Mucosa of descending colon (tissue), 3 donors: ENCODE measurements around the gene TMED8. TPM values are rescaled to one million over a fixed set of nuclear protein-coding genes. Genes with fewer than 3 reads are reported as not detected.
"Not testable (repeated sequence)": the region's sequence is repeated elsewhere in the genome, so short reads cannot be mapped to it uniquely, and the experiment has no call there.

Experiments used
- ATAC-seq: fragments of 200-7000 bp; cut with Tn5 transposase; one replicate; pipeline ENCODE4 v1.9.1; 2020; ENCODE audit warnings: mild to moderate bottlenecking, moderate library complexity
- DNase-seq, 3 donors: peaks; one replicate each; pipeline ENCODE4 v3.0.0-alpha.2; 2020
- H3K36me3 ChIP-seq: fragments of 200-600 bp; one replicate; pipeline ENCODE4 v1.8.0; 2021; ENCODE audit warnings: low read depth, mild to moderate bottlenecking
- H3K4me1 ChIP-seq: fragments of 200-600 bp; one replicate; pipeline ENCODE4 v1.8.0; 2021; ENCODE audit warnings: low read depth, mild to moderate bottlenecking
- H3K4me3 ChIP-seq: fragments of 200-600 bp; one replicate; pipeline ENCODE4 v1.8.0; 2021; ENCODE audit warnings: mild to moderate bottlenecking
- H3K9me3 ChIP-seq: fragments of 200-600 bp; one replicate; pipeline ENCODE4 v1.8.0; 2021; ENCODE audit warnings: mild to moderate bottlenecking
- intact Hi-C, 2 donors: fragments of 100-400 bp; cut with DNase I in 1 of 2; cut with micrococcal nuclease in 1 of 2; formaldehyde crosslinking; loops; one replicate each; pipeline versions ENCODE4 v1.11.0 to v1.11.1; 2022; cut with DNase I, micrococcal nuclease
- total RNA-seq, 3 donors: library from RNA; stranded (reverse); fragmentation: NEBNext Ultra II Directional in 2 of 3; extraction: Animal tissue kit (Norgen Biotek cat#: 25700) in 2 of 3; gene quantifications; one replicate each; pipeline versions ENCODE4 v1.2.1 to v1.2.4, GENCODE V29; 2021 to 2023
- TF ChIP-seq, protein P1 (sequence below): fragments of 200-600 bp; IDR thresholded peaks from one replicate; pipeline ENCODE4 v1.8.0; 2022; ENCODE audit warnings: antibody characterized with exemption, mild to moderate bottlenecking
- donor health status: DM: no; HTN: no; CAD: no; lungs with moderate emphysema.
- donor health status: DM: no; HTN: no; CAD: no.
- donor health status: DM: no; HTN: yes; CAD: no.

The TMED8 gene
- total RNA-seq, 3 donors from 2014 or later: 6.5 to 15.6 (median 7.7) TPM

DNA sequence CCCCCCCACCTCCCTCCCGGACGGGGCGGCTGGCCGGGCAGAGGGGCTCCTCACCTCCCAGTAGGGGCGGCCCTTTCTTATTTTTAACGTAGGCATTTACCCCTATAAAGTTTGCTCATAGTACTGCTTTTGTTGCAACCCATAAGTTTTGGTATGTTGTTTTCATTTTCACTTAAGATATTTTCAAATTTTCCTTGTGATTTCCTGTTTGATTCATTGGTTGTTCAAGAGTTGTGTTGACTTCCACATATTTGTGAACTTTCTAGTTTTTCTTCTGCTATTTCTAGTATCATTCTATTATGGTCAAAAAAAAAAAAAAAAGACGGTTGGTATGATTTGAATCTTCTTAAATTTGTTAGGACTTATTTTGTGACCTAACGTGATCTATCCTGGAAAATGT, 39.9 kb upstream of the TMED8 start:
- Histone ChIP-seq H3K4me1 (no peaks in the 10 kb centered on the region), H3K36me3 (no peaks in the 10 kb centered on the region), H3K9me3 (peaks cover 15% of the 10 kb centered on the region), H3K4me3 (no peak overlapping the region)
- intact Hi-C loops: no loop called here
- no peak for ATAC-seq
- TF ChIP-seq, protein P1, sequence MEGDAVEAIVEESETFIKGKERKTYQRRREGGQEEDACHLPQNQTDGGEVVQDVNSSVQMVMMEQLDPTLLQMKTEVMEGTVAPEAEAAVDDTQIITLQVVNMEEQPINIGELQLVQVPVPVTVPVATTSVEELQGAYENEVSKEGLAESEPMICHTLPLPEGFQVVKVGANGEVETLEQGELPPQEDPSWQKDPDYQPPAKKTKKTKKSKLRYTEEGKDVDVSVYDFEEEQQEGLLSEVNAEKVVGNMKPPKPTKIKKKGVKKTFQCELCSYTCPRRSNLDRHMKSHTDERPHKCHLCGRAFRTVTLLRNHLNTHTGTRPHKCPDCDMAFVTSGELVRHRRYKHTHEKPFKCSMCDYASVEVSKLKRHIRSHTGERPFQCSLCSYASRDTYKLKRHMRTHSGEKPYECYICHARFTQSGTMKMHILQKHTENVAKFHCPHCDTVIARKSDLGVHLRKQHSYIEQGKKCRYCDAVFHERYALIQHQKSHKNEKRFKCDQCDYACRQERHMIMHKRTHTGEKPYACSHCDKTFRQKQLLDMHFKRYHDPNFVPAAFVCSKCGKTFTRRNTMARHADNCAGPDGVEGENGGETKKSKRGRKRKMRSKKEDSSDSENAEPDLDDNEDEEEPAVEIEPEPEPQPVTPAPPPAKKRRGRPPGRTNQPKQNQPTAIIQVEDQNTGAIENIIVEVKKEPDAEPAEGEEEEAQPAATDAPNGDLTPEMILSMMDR: no peak
- DNase-seq: no peak

DNA sequence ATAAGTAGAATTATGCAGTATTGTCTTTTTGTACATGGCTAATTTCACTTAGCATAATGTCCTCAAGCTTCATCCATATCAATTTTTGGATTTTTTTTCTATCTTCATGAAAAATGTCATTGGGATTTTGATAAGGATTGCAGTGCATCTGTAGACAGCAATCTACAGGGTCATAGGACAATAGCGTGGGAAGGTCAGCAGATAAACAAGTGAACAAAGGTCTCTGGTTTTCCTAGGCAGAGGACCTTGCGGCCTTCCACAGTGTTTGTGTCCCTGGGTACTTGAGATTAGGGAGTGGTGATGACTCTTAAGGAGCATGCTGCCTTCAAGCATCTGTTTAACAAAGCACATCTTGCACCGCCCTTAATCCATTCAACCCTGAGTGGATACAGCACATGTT, 39.2 kb upstream of the TMED8 start:
- peaks cover 15% of the 10 kb centered on the region for H3K9me3 ChIP-seq
- H3K36me3 ChIP-seq, H3K4me1 ChIP-seq, DNase-seq, intact Hi-C loops, H3K4me3 ChIP-seq, ATAC-seq: not testable (repeated sequence)

DNA sequence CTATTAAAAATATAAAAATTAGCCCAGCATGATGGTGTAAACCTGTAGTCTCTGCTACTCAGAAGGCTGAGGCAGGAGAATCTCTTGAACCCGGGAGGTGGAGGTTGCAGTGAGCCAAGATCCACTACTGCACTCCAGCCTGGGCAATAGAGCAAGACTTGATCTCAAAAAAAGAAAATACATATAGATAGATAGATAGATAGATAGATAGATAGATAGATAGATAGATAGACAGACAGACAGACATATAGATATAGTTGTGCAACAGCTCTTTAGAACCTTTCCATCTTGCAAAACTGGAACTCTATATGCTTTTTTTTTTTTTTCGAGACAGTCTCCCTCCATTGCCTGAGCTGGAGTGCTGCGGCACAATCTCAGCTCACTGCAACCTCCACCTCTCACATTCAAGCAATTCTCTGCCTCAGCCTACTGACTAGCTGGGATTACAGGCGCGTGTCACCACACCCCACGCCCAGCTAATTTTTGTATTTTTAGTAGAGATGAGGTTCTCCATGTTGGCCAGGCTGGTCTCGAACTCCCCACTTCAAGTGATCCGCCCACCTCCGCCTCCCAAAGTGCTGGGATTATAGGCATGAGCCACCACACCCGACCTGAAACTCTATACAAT, 38.6 kb upstream of the TMED8 start:
- peaks cover 15% of the 10 kb centered on the region for H3K9me3 ChIP-seq
- DNase-seq, H3K4me3 ChIP-seq, H3K4me1 ChIP-seq, H3K36me3 ChIP-seq, ATAC-seq, intact Hi-C loops: not testable (repeated sequence)

DNA sequence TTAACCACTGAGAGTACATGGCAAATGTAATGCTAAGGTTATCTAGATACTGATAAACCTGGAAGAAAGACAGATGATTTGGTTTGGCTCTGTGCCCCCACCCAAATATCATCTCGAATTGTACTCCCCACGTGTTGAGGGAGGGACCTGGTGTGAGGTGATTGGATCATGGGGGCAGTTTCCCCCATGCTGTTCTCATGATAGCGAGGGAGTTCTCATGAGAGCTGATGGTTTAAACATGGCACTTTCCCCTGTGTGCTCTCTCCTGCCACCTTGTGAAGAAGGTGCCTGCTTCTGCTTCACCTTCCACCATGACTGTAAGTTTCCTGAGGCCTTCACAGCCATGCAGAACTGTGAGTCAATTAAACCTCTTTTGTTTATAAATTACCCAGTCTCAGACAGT, 32.2 kb upstream of the TMED8 start:
- H3K36me3 ChIP-seq: no peaks in the 10 kb centered on the region
- DNase-seq: peak in 1 of 3 donors; percentile 18
- TF ChIP-seq, protein P1: no peak
- H3K9me3 ChIP-seq: no peaks in the 10 kb centered on the region
- intact Hi-C loops: no loop called here
- H3K4me1 ChIP-seq: no peaks in the 10 kb centered on the region
- no peak overlapping the region for H3K4me3 ChIP-seq
- peak; percentile 36 for ATAC-seq

DNA sequence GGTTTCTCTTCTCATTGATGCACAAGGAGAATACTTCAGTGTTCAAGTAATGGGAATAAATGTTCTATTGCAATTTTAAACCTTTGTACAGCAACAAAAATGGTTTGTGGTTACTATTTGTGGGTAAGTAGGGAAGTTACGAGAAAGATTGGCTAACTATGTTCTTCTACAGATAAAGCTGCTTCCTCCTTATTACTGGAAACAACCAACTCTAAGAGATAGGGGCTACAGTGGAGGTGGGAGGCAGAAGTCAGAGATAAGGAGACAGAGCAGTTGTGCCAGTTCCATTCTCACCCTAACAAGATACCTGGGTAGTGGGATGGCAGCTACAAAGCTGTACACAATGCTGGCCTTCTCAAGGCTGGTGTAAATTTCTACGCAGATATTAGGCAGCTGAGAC, 30.3 kb upstream of the TMED8 start:
- Histone ChIP-seq H3K4me3 (no peak overlapping the region), H3K36me3 (no peaks in the 10 kb centered on the region), H3K4me1 (no peaks in the 10 kb centered on the region), H3K9me3 (no peaks in the 10 kb centered on the region)
- ATAC-seq (no peak), DNase-seq (no peak)
- intact Hi-C loops: no loop called here
- TF ChIP-seq, protein P1: no peak

DNA sequence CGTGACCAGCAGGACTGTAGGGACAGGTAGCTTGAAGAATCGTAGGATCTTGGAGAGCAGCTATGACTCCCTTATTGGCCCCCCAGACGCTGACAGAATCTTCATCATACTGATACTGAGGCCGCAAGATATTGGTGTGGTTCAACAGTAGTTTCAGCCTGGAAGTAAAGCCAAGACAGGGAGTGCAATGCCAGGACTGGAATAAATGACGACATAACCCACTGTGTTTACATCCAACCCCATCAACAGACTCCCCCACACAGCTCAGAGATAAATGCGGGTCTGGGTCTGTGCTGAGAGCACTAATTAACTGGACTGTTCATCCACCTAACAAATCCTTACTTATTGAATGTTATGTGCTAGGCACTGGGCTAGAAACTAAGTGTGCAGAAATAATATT, 29.8 kb upstream of the TMED8 start:
- TF ChIP-seq, protein P1: no peak
- Histone ChIP-seq H3K4me3 (no peak overlapping the region), H3K36me3 (no peaks in the 10 kb centered on the region), H3K4me1 (no peaks in the 10 kb centered on the region), H3K9me3 (no peaks in the 10 kb centered on the region)
- intact Hi-C loops: no loop called here
- ATAC-seq: no peak
- no peak for DNase-seq

DNA sequence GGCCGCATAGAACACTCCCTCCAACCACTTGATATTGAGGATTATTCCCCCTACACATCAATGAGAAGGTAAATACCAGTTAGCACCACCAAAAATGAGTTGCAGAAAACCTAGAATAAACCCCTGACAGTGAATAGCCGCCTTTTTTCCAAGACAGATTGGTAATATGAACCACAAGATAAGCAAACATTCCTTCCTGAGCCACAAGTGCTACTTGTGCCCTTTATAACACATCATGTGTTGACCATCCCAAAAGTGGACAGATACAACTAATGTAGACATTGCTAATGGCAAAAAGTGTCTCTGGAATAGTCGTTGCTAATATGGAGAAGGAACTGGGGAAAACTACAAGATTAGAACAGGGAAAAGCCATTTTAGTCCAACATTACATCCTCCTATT, 29.2 kb upstream of the TMED8 start:
- DNase-seq (no peak), ATAC-seq (no peak)
- TF ChIP-seq, protein P1: no peak
- Histone ChIP-seq H3K4me3 (no peak overlapping the region), H3K9me3 (no peaks in the 10 kb centered on the region), H3K4me1 (no peaks in the 10 kb centered on the region), H3K36me3 (no peaks in the 10 kb centered on the region)
- intact Hi-C loops: no loop called here
